BJ (cell line): Measurements from ENCODE around the gene MYO1D. TPM values are rescaled to one million over a fixed set of nuclear protein-coding genes. Genes with fewer than 3 reads are reported as not detected.

Experiments used
- CTCF ChIA-PET: fragments of 350-600 bp; formaldehyde crosslinking; extraction: SDS; loops from one replicate; lab custom pipeline; 2021; ENCODE audit warnings: antibody characterized with exemption, inconsistent platforms; lab: Yijun Ruan, JAX
- POLR2A ChIA-PET: fragments of 300-600 bp; sonication (Branson Sonifier 250); formaldehyde crosslinking; extraction: SDS; loops from one replicate; lab custom pipeline; 2021; ENCODE audit warnings: antibody characterized with exemption; lab: Charles Lee
- DNase-seq: peaks from one replicate; pipeline ENCODE4 v3.0.0-alpha.2; 2011; ENCODE audit warnings: low read depth
- H3K27me3 ChIP-seq: 2 replicates; pipeline ENCODE4 v1.6.0; 2011; ENCODE audit warnings: low read length; ENCODE audit not compliant: control insufficient read depth, insufficient read depth
- H3K36me3 ChIP-seq: 2 replicates; pipeline ENCODE4 v1.5.1; 2011; ENCODE audit warnings: low read length; ENCODE audit not compliant: control insufficient read depth, insufficient read depth
- H3K4me3 ChIP-seq: 2 replicates; pipeline ENCODE4 v1.5.1; 2011; ENCODE audit warnings: low read depth, mild to moderate bottlenecking, control low read depth, low read length
- polyA plus RNA-seq: library from polyadenylated mRNA; depleted of rRNA; stranded (reverse); fragments of >200 nt; gene quantifications from 2 replicates; pipeline ENCODE4 v1.2.3, GENCODE V29; 2011
- TF ChIP-seq, protein P1 (sequence below): IDR thresholded peaks from 2 replicates; pipeline ENCODE4 v1.5.1; 2011; ENCODE audit warnings: low read depth, mild to moderate bottlenecking, control low read depth, inconsistent platforms, low read length, moderate library complexity; ENCODE audit not compliant: insufficient read depth

The MYO1D gene
- polyA plus RNA-seq, 1 experiment = 23.6 TPM

DNA sequence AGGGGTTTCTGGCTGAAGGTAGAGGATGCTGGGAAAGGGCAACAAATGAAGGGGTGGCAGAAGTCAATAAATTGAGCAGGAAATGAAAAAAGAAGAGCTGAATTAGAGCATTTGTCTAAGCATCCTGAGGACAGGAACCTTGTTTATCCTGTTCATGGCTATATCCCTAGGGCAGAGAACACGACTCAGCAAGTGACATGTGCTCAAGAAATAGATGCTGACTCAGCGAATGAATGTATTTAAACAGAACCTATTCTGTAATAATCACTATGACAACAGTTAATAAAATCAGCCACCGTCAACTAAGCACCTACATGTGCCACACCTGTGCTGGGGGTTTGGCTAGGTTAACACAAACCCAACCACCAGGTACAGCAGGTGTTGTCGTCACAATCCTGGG is 309.8 kb downstream of the MYO1D start:
- H3K27me3 ChIP-seq = no peaks in the 10 kb centered on the region
- TF ChIP-seq, protein P1, sequence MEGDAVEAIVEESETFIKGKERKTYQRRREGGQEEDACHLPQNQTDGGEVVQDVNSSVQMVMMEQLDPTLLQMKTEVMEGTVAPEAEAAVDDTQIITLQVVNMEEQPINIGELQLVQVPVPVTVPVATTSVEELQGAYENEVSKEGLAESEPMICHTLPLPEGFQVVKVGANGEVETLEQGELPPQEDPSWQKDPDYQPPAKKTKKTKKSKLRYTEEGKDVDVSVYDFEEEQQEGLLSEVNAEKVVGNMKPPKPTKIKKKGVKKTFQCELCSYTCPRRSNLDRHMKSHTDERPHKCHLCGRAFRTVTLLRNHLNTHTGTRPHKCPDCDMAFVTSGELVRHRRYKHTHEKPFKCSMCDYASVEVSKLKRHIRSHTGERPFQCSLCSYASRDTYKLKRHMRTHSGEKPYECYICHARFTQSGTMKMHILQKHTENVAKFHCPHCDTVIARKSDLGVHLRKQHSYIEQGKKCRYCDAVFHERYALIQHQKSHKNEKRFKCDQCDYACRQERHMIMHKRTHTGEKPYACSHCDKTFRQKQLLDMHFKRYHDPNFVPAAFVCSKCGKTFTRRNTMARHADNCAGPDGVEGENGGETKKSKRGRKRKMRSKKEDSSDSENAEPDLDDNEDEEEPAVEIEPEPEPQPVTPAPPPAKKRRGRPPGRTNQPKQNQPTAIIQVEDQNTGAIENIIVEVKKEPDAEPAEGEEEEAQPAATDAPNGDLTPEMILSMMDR = no peak
- ChIA-PET POLR2A (no interaction called here), CTCF (no interaction called here)
- no peak overlapping the region for H3K4me3 ChIP-seq
- DNase-seq = no peak
- H3K36me3 ChIP-seq = no peaks in the 10 kb centered on the region

DNA sequence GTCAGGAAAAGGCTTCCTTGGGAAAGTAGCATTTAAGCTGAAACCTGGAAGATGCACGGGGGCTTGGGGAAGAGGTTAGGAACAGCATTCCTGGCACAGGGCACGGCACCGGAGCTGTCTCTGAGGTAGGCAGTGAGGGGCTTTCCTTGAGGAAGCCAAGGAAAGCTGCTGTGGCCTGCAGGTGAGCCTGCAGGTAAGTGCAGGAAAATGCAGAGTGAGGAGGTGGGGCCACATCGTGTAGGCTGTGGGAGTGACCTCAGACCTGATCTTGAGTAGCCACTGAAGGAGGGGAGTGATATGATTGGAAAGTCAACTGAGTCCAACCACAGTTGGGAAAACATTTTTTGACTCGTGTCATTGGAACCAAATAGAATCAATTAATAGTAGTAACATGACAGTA is 310.6 kb downstream of the MYO1D start:
- no peaks in the 10 kb centered on the region for H3K27me3 ChIP-seq
- POLR2A ChIA-PET = no interaction called here

DNA sequence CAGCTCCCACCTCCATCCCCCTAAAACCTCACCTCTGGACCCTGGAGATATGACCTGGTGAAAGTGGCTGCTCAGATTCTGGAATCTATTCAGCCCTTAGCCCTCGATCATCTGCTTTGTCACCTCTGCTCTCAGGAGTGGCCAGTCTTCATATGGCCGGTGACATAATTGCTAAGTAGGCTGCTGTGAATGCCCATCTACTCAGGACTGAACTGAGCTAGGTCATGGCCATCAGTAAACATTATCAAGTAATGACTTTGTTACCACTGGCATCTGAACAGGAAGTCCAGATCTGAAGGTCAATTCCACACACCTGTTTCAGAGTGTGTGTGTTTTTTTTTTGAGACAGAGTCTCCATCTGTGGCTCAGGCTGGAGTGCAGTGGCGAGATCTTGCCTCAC is 311.5 kb downstream of the MYO1D start:
- POLR2A ChIA-PET = no interaction called here
- H3K36me3 ChIP-seq = no peaks in the 10 kb centered on the region
- CTCF ChIA-PET = interaction anchor here (1.3 kb wide), 1 partner anchor 11 kb away, joined by 3 read pairs; no protein-coding TSS in a partner anchor
- no peak overlapping the region for H3K4me3 ChIP-seq
- H3K27me3 ChIP-seq = no peaks in the 10 kb centered on the region
- no peak for DNase-seq
- TF ChIP-seq, protein P1 = no peak

More for the DNA sequence above, 310.6 kb downstream of the MYO1D start:
- Histone ChIP-seq H3K36me3 (no peaks in the 10 kb centered on the region), H3K4me3 (no peak overlapping the region)
- DNase-seq = no peak
- TF ChIP-seq, protein P1 = no peak
- CTCF ChIA-PET = interaction anchor here (1.3 kb wide), 1 partner anchor 11 kb away, joined by 3 read pairs; no protein-coding TSS in a partner anchor

- ChIA-PET CTCF (interaction anchor here (0.6 kb wide), 1 partner anchor 27 kb away, joined by 3 read pairs; no protein-coding TSS in a partner anchor), POLR2A (no interaction called here)
- TF ChIP-seq, protein P1 = no peak
Observed at GRCh38 chr17:32564325-32564724, 312.6 kb downstream of the MYO1D start.

DNA sequence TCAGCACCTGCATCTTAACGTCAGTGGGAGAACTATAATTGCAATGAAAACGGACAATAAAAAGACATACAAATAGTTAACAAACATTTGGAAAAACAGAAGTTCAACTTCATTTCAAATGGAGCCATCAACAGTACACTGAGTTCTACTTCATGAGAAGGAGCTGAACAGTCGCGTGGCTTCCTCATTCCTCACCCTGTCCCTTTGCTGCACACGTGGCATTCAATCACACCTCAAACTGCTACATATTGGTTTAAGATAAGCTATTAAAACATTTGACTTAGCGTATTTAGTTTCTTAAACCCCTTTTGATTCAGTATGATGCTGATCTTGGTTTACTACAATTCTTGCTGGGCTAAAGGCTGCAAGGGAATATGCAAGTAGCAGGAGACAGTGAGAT is 313.3 kb downstream of the MYO1D start:
- TF ChIP-seq, protein P1 = no peak

More at GRCh38 chr17:32564325-32564724, 312.6 kb downstream of the MYO1D start:
- no peak for DNase-seq
- Histone ChIP-seq H3K27me3 (no peaks in the 10 kb centered on the region), H3K4me3 (no peak overlapping the region), H3K36me3 (no peaks in the 10 kb centered on the region)

More for the DNA sequence above, 313.3 kb downstream of the MYO1D start:
- POLR2A ChIA-PET = no interaction called here
- CTCF ChIA-PET = no interaction called here
- Histone ChIP-seq H3K36me3 (no peaks in the 10 kb centered on the region), H3K4me3 (no peak overlapping the region), H3K27me3 (no peaks in the 10 kb centered on the region)
- DNase-seq = no peak
